Fibroblast of upper back skin (primary cell): Measurements from ENCODE around the gene KCNK10.

Source experiments
- DNase-seq: peaks from one replicate; pipeline ENCODE4 v3.0.0-alpha.2; 2013

KCNK10 gene, protein sequence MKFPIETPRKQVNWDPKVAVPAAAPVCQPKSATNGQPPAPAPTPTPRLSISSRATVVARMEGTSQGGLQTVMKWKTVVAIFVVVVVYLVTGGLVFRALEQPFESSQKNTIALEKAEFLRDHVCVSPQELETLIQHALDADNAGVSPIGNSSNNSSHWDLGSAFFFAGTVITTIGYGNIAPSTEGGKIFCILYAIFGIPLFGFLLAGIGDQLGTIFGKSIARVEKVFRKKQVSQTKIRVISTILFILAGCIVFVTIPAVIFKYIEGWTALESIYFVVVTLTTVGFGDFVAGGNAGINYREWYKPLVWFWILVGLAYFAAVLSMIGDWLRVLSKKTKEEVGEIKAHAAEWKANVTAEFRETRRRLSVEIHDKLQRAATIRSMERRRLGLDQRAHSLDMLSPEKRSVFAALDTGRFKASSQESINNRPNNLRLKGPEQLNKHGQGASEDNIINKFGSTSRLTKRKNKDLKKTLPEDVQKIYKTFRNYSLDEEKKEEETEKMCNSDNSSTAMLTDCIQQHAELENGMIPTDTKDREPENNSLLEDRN

DNA sequence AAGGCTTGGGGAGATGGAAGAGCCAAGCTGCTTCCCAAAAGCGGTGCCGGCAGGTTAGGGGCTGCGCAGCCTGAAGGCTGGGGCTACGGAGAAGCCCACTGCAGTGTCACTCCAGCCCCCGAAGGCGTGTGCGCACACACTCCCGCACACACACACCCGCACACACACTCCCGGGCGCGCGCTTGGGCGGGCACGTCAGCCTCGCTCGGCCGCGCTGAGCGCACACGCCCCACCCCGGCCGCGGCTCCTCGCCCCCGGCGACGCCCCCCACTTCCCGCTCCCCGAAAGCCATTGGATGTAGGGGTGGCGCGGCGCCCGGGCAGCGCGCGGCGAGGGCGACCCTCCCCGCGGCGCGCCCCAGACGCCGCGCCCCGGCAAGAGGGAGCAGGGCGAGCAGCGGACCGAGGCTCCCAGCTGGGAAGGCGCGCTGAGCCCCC lies at the start of gene KCNK10:
KCNK10 (minus strand) TSS at position 184 of the 437 bp plus-strand sequence. CDS start 471 bp downstream, outside the sequence.
- no peak for DNase-seq

DNA sequence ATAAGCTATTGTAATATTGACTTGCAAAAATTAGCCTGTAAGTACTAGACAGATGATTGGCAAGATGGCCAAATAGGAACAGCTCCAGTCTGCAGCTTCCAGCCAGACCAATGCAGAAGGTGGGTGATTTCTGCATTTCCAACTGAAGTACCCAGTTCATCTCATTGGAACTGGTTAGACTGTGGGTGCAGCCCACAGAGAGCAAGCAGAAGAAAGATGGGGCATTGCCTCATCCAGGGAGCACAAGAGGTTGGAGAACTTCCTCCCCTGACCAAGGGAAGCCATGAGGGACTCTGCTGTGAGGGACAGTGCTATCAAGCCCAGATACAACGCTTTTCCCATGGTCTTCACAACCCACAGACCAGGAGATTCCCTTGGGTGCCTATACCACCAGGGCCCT lies 46.4 kb upstream of the KCNK10 start:
- DNase-seq, result no peak

DNA sequence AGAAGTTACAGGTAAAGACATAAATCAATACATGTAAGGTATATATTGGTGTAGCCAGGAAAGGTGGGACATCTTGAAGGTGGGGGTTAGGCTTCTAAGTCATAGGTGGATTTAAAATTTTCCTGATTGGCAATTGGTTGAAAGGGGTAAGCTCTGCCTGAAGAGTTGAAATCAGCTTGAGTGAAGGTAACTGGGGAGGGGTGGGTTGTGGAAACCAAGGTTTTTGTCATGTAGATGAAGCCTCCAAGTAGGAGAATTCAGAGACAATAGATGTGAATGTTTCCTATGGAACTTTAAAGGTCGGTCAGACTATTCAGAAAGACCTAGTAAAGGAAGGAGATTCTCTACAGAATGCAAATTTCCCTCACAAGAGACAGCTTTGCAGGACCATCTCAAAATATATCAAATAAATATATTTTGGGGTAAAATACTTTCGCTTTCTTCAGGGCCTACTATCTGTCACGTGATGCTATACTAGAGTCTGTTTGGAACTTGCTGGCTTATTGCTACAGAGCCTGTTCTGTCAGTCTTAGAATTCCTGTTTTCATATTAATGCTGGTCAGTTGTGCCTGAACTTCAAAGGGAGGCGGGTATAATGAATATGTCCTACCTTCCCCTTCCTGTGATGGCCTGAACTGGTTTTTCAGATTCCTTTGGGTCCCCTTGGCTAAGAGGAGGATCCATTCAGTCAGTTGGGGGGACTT lies 41.8 kb upstream of the KCNK10 start:
- no peak for DNase-seq

DNA sequence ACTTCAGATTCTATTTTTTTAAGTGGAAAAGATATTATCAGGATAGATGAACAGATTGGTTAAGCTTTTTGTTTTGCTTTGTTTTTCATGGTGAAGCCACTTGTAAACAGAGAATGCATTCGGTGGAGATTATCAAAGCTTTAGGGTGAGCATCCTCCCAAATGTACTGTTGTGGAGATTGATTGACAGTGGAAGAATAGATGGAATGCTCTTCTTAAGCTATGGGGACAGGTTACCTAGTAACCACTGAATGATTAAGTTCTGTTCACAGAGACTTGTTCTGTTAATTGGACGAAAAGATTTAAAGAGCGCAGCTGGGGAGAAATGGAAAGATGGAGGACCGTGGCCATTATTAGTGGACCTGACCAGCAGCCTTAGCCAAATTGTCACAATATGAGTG lies 40.6 kb upstream of the KCNK10 start:
- no peak for DNase-seq

DNA sequence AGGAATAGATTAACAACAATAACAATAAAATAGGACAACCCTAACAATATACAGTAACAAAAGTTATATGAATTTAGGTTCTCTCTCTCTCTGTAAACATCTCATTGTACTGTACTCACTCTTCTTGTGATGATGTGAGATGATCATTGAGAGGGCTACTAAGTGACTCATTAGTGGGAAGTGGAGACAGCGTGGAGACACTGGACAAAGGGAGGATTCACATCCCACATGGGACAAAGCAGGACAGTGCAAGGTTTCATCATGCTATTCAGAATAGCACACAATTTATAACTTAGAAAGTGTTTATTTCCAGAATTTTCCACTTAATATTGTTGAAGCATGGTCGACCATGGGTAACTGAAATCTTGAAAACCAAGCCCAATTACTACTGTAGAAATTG lies 36.4 kb upstream of the KCNK10 start:
- DNase-seq, result no peak

DNA sequence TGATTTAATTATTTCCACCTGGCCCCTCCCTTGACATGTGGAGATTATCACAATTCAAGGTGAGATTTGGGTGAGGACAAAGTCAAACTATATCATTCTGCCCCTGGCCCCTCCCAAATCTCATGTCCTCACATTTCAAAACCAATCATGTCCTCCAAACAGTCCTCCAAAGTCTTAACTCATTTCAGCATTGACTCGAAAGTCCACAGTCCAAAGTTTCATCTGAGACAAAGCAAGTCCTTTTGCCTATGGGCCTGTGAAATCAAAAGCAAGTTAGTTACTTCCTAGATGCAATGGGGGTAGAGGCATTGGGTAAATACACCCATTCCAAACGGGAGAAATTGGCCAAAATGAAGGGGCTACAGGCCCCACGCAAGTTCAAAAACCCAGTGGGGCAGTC lies 31.3 kb upstream of the KCNK10 start:
- no peak for DNase-seq

DNA sequence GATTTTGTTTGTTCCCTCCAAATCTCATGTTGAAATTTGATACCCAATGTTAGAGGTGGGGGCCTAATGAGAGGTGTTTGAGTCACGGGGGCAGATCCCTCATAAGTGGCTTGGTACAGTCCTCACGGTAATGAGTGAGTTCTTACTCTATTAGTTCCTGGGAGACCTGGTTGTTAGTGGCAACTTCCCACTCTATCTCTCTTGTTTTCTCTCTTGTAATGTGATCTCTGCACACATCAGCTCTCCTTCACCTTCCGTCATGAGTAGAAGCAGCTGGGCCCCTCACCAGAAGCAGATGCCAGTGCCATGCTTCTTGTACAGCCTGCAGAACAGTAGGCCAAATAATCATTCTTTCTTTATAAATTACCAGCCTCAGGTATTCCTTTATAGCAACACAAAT lies 29.6 kb upstream of the KCNK10 start:
- DNase-seq, result no peak

DNA sequence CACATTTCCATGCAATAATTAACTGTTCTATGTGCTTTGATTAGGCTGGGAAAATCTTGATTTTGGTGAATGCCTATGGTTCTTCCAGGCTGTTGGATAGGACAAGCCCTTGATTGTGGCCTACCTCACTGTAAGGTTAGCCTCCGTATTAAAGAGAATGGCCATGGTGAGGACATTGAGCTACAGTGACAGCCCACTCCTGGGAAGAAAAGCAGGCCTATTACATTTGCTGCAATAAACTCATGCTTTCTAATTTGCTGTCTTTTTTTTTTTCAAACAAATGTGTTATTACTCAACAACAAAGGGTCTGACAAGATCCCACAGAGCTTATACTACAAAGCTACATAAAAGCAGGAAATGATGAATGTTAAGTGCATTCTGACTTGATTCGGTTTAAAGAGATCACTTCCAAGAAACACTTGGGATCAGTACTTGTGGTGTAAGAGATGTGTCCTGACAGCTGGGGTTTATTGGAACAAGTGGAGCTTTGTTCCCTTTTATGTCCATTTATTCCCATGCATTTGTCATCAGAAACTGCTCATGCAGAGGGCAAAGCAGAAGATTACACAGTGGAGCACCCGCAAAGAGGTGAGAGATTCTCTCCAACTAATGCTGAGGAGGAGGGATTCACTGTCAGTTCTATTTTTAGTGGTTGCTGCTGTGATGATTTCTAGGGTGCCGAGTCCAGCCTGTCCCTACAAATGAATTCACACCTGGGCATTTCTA lies 29.1 kb upstream of the KCNK10 start:
- DNase-seq, result no peak

DNA sequence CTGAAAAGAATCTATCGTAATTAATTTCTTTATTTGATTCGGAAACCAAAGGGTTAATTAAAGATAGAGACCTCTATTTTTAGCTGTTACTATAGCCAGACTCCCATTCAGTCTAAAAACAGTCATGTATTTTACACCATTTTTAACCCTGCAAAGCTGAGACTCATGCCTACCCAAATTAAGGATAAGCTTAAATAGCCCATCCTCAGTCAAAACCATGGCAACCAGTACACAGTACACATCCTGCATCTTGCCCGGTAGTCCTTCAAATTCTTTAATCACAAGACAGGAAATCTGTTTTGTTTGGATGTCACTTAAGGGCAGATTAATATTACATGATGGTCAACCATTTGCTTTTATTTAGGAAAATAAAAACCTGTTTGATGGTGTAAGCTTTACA lies 25.5 kb upstream of the KCNK10 start:
- DNase-seq, result no peak

DNA sequence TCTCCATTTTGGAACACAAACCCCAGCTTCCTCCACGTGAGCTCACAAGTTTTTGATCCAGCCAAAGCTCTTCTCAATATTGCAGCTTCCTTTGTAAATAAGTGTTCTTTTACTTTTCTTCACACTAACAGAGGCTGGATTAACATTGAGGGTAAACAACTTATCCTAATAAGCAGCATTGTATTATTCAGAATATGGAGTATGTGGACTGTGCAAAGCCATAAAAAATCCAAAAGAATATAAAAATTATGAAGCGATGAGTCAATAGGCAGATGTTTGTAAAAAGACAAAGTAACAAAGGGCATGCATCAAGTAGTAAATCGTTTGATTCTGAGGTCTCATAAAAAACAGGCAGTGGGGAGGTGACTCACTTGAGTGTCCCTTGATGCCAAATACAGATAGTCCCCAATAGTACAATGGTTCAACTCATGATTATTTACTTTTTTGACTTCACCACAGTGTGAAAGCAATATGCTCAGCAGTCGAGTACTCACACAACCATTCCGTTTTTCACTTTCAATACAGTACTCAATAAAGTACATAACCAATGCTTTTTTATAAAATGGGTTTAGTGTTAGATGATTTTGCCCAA lies 23.1 kb upstream of the KCNK10 start:
- no peak for DNase-seq

DNA sequence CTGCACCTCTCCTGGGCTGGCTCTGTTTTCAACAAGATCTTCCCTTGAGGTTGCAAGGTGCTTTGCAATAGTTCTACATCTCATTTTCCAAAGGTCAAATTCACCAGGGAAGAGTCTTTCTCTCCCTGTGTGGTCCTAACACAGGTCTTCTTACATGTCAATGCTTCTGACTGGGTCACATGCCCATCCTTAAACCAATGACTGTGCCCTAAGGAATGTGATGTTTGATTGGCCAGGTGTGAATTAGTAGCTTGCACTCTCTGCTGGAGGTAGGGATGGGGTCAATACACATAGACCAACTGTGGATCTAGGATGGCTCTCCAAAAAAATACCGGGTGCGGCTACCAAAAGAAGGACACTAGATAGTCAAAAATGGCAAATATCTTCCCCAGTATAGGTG lies 19.9 kb upstream of the KCNK10 start:
- DNase-seq, result no peak

DNA sequence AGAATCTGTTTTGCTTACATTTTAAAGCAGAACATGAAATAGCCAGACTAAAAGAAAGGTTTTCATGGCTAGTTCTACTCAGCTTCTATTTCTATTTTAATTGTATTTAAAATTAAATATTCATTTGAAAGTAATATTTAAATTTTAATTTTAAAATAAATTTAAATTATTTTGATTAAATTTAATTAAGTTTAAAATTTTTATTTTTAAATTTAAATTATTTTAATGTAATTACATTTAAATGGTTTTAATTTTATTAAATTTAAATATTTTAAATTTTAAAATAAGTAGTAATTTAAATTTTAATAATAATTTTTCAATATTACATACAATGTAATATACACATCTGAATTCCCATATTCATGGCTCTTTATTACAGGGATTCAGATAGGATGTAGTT lies 17.3 kb upstream of the KCNK10 start:
- no peak for DNase-seq

DNA sequence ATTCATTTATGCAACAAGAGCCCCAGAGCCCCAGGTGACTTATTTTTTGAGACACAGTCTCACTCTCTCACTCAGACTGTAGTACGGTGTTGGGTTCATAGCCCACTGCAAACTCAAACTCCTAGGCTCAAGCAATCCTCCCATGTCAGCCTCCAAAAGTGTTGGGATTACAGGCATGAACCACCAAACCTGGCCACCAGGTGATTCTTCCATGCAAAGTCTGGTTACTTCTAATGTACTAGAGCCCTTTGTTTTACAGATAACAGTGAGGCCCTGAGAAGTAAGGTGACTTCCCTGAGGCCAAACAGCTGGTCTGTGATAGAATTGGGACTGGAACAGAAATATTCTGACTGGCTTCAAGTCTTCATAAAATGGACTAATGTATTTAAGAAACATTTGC lies 10.0 kb upstream of the KCNK10 start:
- DNase-seq, result no peak

DNA sequence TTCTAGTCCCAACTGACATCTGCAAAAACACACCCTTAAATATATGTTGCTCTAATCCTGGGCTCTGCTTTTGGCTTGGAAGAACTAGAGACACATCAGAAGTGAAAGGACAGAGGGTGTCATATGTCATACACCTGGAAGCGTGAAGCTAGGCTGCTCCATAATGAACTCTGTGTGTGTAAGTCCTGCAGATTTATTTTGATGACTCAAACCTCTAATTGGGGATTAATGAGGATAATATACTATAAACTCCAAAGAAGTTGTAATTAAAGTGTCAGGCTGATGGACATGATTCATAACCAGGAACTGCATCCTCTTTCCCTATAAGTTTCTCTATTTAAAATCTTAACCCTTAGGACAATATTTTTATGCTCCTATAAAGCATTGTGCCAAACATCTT lies 4.4 kb upstream of the KCNK10 start:
- DNase-seq, result no peak

DNA sequence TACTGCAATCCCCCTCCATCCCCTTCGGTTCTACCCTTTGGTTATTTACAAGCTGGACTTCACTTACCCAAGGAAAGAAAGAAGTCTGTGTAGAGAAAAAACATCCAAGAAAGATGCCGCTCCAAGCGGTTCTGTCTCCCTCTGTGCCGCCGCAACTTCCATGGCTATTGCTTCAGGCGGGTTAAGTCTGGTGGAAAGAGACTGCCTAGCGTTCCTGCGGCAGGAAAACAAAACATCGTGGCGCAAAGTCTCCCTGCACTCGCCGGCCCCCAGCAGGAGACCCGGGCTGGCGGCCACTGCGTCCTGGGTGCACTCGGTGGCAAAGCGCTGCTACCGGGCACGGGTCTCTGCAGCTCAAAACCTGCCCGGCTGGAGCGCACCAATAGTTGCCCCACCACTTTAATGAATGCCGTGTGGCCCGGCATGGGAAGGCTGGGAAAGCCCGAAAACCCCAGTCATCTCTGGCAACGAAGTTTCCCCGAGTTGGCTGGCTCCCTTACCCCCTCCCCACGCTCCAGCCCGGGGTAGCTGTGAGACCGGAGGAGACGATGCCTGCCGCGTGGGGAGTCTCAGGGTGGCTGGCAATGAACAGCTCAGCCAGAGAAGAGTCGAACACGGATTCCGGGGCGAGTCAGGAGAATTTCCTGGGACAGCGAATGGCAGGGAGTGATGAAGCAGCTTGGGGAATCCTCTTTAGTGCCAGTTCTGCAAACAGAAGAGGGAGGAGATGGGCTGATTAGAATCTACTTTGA lies 3.5 kb upstream of the KCNK10 start:
- no peak for DNase-seq

DNA sequence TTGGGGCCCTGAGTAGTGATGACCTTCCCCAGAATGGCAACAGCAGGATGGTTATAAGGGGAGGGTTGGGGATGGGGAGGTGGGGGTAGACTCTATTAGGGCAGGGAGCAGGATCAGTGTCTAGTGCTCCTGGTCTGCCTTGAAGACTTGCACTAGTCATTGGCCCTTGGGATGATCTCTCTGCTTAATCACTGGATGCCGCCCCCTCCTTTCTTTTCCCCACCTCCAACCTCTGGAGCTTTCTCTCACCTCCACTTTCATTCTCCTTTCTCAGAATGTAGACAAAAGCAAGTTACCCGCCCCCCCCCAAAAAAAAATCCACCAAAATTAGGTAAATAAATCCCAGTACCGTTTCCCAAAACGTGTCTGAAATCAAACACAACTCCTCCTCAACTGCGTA lies 2.8 kb upstream of the KCNK10 start:
- DNase-seq, result no peak

DNA sequence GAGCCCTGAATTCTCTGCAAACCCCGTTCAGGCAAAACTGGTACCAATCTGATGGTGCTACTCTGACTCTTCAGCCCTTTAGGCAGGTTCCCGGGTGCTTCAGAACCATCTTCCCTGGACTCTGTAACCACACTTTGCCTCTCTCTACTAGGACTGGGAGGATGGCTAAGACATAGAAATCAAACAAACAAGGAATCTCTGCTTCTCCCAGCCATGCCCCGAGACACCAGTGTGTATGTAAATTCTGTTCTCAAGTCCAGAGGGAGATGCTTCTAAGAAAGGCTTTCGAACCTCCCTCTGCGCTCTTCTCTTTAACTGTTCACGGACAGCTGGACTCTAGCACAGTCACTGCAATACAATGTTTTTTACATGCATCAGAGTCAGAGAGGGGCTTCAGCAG lies 1.9 kb upstream of the KCNK10 start:
- DNase-seq, result no peak

DNA sequence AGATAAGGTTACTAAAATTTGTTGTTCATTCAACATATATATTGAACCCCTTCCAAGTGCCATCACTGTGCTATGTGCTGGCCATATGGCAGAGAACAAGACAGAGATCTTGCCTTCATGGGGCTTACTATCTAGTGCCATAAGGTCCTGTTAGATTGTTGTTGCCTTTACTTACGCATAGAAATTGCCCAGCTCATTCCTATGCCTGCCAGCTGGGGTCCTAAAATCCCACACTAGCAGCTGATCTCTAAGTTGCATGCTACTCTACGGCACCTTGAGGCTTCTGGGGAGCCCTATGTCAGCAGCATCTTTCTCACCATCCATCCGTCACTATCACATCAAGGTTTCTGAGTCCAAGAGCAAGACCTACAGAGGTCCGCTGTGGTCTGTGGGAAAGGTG lies 1.4 kb upstream of the KCNK10 start:
- DNase-seq, result no peak

DNA sequence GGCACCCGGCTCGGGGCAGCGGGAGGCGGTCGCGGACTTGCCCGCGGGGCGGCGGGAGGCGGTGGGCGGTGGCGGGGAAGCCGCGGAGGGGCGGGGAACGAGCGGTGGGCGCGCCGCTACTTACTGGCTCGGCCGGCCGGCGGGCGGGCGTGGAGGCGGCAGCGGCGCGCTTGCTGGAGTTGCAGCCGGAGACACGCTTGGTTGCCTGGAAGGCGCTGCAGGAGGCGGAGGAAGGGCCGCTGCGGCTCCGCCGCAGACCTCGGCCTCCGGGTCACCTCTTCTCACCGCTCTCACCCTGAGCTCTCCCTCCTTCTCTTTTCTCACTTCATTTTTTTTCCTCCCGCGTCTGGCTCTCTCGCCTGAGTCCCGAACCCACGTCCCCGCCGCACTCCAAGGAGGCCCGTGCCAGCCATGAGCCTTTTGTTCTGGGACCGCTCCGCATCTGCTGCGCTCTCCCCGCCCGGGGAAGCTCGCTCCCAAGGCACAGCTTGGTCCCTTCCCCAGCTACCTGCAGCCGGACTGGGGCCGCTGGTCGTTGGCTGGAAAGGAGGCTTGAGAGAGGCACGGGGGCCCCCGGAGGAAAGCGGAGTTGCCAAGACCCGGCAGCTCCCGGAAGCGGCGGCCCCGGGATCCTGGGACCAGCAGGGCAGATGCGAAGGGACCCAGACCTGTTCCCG lies 592 bp upstream of the KCNK10 start:
- peak; percentile 3 for DNase-seq

DNA sequence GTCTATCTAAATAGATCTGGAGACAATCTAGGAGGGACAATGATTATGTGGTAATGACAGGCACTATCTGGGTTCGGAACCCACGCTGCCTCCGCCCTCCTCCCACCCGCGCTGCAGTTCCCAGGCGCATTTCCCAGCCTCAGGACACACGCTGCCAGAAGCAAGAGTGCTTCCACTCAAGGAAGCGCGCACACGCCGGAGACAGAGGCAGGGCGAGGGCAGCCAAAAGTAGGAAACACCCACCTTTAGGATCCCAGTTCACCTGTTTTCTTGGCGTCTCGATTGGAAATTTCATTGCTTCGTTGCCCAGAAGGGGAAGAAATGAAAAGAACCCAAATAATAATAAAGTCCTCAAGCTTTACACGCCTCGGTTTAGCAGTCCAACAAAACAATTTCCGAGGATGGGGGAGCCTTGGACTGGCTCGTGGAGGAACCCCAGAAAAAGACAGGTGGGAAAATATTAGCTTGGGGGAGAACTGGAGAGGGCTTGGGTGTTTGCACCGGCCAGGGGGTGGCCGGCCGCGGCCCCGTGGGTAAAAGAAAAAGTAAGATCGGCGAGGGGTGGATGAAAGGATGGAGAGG lies 474 bp downstream of the KCNK10 start:
- DNase-seq, result no peak
